ENCODE measurements around the gene DLG2.

DNA sequence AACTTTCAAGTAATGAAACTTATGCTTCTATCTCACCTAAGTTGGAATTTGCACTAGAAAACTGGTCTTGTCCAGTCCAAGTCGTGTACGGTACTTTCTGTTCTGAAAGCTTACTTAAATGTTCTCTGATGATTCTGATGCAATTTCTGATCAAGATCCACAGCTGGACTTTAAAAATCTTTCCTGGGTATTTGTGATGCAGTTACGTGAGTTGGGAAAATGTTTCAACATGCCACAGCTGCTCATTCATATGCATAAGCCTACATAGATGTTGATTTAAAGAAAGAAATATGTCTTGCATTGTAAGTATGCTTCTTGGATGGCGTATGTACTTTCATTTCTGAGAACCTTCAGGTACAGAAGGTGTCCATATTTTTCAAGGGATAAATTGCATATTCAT is 1847.3 kb downstream of the DLG2 start:
- TF ChIP-seq CTCF (IDR thresholded peaks at IDR 0.05) (no peak), POLR2A (IDR thresholded peaks at IDR 0.05) (no peak), EP300 (IDR thresholded peaks at IDR 0.05) (no peak)

All from ovary (tissue), 3 donors.